DOHH2 (cell line): ENCODE data around the gene PDE6D.

Experiments used
- EZH2phosphoT487 ChIP-seq: fragments of 200-600 bp; sonication (generic); IDR thresholded peaks from 2 replicates; pipeline ENCODE4 v1.6.1; 2017; ENCODE audit warnings: borderline replicate concordance, mild to moderate bottlenecking, antibody characterized with exemption, low read length, moderate library complexity, mixed read lengths
- TF ChIP-seq, protein P1 (sequence below): fragments of 200-600 bp; sonication (generic); IDR thresholded peaks from one replicate; pipeline ENCODE4 v1.5.1; 2014; ENCODE audit warnings: antibody characterized with exemption, mild to moderate bottlenecking, low read depth, low read length; ENCODE audit not compliant: poor library complexity, severe bottlenecking

- TF ChIP-seq, protein P1, sequence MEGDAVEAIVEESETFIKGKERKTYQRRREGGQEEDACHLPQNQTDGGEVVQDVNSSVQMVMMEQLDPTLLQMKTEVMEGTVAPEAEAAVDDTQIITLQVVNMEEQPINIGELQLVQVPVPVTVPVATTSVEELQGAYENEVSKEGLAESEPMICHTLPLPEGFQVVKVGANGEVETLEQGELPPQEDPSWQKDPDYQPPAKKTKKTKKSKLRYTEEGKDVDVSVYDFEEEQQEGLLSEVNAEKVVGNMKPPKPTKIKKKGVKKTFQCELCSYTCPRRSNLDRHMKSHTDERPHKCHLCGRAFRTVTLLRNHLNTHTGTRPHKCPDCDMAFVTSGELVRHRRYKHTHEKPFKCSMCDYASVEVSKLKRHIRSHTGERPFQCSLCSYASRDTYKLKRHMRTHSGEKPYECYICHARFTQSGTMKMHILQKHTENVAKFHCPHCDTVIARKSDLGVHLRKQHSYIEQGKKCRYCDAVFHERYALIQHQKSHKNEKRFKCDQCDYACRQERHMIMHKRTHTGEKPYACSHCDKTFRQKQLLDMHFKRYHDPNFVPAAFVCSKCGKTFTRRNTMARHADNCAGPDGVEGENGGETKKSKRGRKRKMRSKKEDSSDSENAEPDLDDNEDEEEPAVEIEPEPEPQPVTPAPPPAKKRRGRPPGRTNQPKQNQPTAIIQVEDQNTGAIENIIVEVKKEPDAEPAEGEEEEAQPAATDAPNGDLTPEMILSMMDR: no peak
- TF ChIP-seq EZH2phosphoT487: no peak
Measured at GRCh38 chr2:231745303-231746038, 35.6 kb downstream of the PDE6D start.
